ENCODE data around the gene HIPK1. TPM values are rescaled to one million over a fixed set of nuclear protein-coding genes. Genes with fewer than 3 reads are reported as not detected.

HIPK1 gene
- total RNA-seq, 1 experiment from 2014 or later: 52.2 TPM

DNA sequence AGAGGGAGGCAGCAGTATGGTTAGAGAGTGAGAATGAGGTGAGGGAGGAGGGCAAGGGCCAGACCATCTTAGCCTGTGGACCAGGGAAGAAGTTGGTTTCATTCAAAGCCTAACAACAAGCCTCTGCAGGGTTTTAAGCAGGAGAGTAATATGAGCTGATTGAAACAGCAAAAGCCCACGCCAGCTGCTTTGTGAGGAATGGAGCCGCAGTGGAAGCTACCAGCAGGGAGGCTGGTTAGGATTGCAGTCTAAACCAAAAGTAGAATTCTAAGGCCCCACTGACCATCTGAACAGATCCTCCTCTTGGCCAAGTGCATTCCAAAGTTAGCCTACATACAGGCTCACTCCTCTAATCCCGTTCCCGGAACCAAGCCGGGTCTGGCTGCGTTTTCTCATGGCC, 94.9 kb downstream of the HIPK1 start:
- peak; percentile 36 for DNase-seq (ENCODE audit: low spot score)
- peak; percentile 86 for ATAC-seq

DNA sequence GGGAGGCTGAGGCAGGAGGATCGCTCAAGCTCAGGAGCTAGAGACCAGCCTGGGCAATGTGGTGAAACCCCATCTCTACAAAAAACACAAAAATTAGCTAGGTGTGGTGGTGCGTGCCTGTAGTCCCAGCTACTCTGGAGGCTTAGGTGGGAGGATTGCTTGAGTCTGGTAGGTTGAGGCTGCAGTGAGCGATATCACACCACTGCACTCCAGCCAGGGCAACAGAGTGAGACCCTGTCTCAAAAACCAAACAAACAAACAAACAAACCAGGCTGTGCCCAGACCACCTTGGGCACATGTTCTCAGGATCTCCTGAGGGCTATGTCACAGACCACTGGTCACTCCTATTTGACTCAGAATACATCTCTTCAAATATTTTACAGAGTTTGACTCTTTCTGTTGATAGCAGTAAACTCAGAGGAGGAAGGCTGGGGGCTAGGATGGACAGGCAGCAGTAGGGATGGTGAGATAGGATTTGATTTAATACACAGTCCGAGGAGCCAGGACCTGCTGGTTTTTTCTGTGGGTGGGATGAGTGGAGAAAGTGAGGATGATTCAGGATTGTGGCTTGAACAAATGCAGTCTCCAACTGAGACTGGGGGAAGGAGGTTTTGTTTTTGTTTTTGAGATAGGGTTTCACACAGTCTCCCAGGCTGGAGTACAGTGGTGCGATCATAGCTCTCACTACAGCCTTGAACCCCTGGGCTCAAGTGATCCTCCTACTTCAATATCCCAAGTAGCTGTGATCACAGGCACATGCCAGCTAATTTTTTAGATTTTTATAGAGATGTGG, 96.7 kb downstream of the HIPK1 start:
- peaks cover 3% of the 10 kb centered on the region for H3K9me3 Mint-ChIP-seq
- no peaks in the 10 kb centered on the region for H3K27me3 Mint-ChIP-seq (ENCODE audit: low read depth)
- no peak for ATAC-seq
- peaks cover 12% of the 10 kb centered on the region for H3K36me3 Mint-ChIP-seq
- H3K4me3 Mint-ChIP-seq: no peak overlapping the region
- no peak for DNase-seq (ENCODE audit: low spot score)
- ChIA-PET CTCF (interaction anchor here (0.5 to 0.7 kb wide), 2 partner anchors 24 to 47 kb away, joined by 3 read pairs; partner anchors contain the start of gene OLFML3), POLR2A (no interaction called here)
- peak overlapping the region; percentile 67; the same call in 1 of the 2 replicates for H3K27ac Mint-ChIP-seq
- TF ChIP-seq, protein P1, sequence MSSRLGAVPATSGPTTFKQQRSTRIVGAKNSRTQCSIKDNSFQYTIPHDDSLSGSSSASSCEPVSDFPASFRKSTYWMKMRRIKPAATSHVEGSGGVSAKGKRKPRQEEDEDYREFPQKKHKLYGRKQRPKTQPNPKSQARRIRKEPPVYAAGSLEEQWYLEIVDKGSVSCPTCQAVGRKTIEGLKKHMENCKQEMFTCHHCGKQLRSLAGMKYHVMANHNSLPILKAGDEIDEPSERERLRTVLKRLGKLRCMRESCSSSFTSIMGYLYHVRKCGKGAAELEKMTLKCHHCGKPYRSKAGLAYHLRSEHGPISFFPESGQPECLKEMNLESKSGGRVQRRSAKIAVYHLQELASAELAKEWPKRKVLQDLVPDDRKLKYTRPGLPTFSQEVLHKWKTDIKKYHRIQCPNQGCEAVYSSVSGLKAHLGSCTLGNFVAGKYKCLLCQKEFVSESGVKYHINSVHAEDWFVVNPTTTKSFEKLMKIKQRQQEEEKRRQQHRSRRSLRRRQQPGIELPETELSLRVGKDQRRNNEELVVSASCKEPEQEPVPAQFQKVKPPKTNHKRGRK (CRISPR knock-in tag; IDR thresholded peaks at IDR 0.05; ENCODE audit: borderline replicate concordance): no peak
- peak; percentile 98 for TF ChIP-seq ZNF121 (CRISPR knock-in tag; IDR thresholded peaks at IDR 0.05)
- TF ChIP-seq ZNF317 (CRISPR knock-in tag; IDR thresholded peaks at IDR 0.05; ENCODE audit: borderline replicate concordance, low read depth): no peak
- no peak for TF ChIP-seq ETV6 (CRISPR knock-in tag; IDR thresholded peaks at IDR 0.05)
- no peak for TF ChIP-seq ESRRA (CRISPR knock-in tag; IDR thresholded peaks at IDR 0.05; ENCODE audit: borderline replicate concordance)
- TF ChIP-seq ARID4B (CRISPR knock-in tag; IDR thresholded peaks at IDR 0.05; ENCODE audit: borderline replicate concordance): no peak
- TF ChIP-seq ZNF396 (CRISPR knock-in tag; IDR thresholded peaks at IDR 0.05; ENCODE audit: borderline replicate concordance): no peak
- peaks cover 53% of the 10 kb centered on the region for H3K4me1 Mint-ChIP-seq

More for the DNA sequence above, 94.9 kb downstream of the HIPK1 start:
- H3K4me1 Mint-ChIP-seq: peaks cover 55% of the 10 kb centered on the region
- H3K9me3 Mint-ChIP-seq: peaks cover 14% of the 10 kb centered on the region
- H3K27me3 Mint-ChIP-seq (ENCODE audit: low read depth): no peaks in the 10 kb centered on the region
- ChIA-PET POLR2A (interaction anchor here (0.7 to 1.0 kb wide), 2 partner anchors 44 to 235 kb away, joined by 5 read pairs; no protein-coding TSS in a partner anchor), CTCF (interaction anchor here (0.9 to 1.7 kb wide), 14 partner anchors 9 to 259 kb away, joined by 3 to 14 read pairs (median 6); partner anchors contain the start of gene OLFML3)
- H3K4me3 Mint-ChIP-seq: no peak overlapping the region
- TF ChIP-seq NR3C1 (CRISPR knock-in tag; conservative IDR thresholded peaks at IDR 0.05; ENCODE audit: low read depth): no peak
- H3K36me3 Mint-ChIP-seq: peaks cover 30% of the 10 kb centered on the region
- peak overlapping the region; percentile 98 for H3K27ac Mint-ChIP-seq

DNA sequence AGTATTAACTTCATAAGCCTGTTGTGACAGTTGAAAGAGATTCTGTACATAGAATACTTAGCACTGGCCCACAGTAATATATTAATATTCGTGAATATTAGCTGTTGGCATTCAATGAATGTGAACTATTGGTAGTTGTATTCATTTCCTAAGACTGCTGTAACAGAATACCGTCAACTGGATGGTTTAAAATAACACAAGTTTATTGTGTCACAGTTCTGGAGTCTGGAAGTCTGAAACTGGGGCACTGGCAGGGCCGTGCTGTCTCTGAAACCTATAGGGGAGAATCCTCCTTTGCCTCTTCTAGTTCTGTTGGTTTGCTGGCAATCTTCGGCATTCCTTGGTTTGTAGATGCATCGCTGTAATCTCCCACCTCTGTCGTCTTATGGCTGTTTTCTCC, 97.7 kb downstream of the HIPK1 start:
- ATAC-seq (no peak), DNase-seq (ENCODE audit: low spot score) (no peak)
- Mint-ChIP-seq H3K4me1 (peaks cover 49% of the 10 kb centered on the region), H3K9me3 (peaks cover 3% of the 10 kb centered on the region), H3K36me3 (peaks cover 8% of the 10 kb centered on the region), H3K4me3 (no peak overlapping the region), H3K27me3 (ENCODE audit: low read depth) (no peaks in the 10 kb centered on the region), H3K27ac (no peak overlapping the region)
- ChIA-PET CTCF (interaction anchor here (0.7 kb wide), 1 partner anchor 48 kb away, joined by 3 read pairs; the partner anchor contains the start of gene OLFML3), POLR2A (no interaction called here)
- TF ChIP-seq, protein P2, sequence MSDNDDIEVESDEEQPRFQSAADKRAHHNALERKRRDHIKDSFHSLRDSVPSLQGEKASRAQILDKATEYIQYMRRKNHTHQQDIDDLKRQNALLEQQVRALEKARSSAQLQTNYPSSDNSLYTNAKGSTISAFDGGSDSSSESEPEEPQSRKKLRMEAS (CRISPR knock-in tag; IDR thresholded peaks at IDR 0.05): no peak
- TF ChIP-seq OVOL2 (CRISPR knock-in tag; IDR thresholded peaks at IDR 0.05; ENCODE audit: borderline replicate concordance): no peak
- TF ChIP-seq, protein P3, sequence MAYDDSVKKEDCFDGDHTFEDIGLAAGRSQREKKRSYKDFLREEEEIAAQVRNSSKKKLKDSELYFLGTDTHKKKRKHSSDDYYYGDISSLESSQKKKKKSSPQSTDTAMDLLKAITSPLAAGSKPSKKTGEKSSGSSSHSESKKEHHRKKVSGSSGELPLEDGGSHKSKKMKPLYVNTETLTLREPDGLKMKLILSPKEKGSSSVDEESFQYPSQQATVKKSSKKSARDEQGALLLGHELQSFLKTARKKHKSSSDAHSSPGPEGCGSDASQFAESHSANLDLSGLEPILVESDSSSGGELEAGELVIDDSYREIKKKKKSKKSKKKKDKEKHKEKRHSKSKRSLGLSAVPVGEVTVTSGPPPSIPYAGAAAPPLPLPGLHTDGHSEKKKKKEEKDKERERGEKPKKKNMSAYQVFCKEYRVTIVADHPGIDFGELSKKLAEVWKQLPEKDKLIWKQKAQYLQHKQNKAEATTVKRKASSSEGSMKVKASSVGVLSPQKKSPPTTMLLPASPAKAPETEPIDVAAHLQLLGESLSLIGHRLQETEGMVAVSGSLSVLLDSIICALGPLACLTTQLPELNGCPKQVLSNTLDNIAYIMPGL (CRISPR knock-in tag; IDR thresholded peaks at IDR 0.05): no peak
- no peak for TF ChIP-seq NR2C2 (CRISPR knock-in tag; IDR thresholded peaks at IDR 0.05)
- TF ChIP-seq, protein P4, sequence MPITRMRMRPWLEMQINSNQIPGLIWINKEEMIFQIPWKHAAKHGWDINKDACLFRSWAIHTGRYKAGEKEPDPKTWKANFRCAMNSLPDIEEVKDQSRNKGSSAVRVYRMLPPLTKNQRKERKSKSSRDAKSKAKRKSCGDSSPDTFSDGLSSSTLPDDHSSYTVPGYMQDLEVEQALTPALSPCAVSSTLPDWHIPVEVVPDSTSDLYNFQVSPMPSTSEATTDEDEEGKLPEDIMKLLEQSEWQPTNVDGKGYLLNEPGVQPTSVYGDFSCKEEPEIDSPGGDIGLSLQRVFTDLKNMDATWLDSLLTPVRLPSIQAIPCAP (CRISPR knock-in tag; IDR thresholded peaks at IDR 0.05): no peak
- no peak for TF ChIP-seq ZBTB21 (CRISPR knock-in tag; IDR thresholded peaks at IDR 0.05; ENCODE audit: borderline replicate concordance)
- no peak for TF ChIP-seq TEAD1 (CRISPR knock-in tag; IDR thresholded peaks at IDR 0.05)
- TF ChIP-seq ZSCAN18 (CRISPR knock-in tag; IDR thresholded peaks at IDR 0.05): no peak
- TF ChIP-seq SMAD4 (CRISPR knock-in tag; IDR thresholded peaks at IDR 0.05): no peak

All from WTC11 (cell line).